PC-9 (cell line): Measurements from ENCODE around the gene CAVIN1. TPM values are rescaled to one million over a fixed set of nuclear protein-coding genes. Genes with fewer than 3 reads are reported as not detected.
"Not testable (repeated sequence)": the region's sequence is repeated elsewhere in the genome, so short reads cannot be mapped to it uniquely, and the experiment has no call there.

ENCODE experiments used
- BruUV-seq: library from RNA; stranded (reverse); fragments of 400-500 nt; replicated peaks from 2 replicates; lab custom pipeline; 2021; lab: Mats Ljungman, UMichigan
- CTCF ChIA-PET: fragments of 300-600 bp; sonication (Branson Sonifier 250); formaldehyde crosslinking; loops from one replicate; lab custom pipeline; 2022; ENCODE audit warnings: antibody characterized with exemption; lab: Charles Lee
- POLR2A ChIA-PET: fragments of 300-600 bp; sonication (Branson Sonifier 250); formaldehyde crosslinking; loops from one replicate; lab custom pipeline; 2022; ENCODE audit warnings: antibody characterized with exemption; ENCODE audit not compliant: unreplicated experiment; lab: Charles Lee
- DNase-seq, 2 experiments: peaks; one replicate each; pipeline versions ENCODE4 v3.0.0 to v3.0.0-alpha.2; 2015 to 2022; ENCODE audit warnings: mixed read lengths in 1 of 2
- H2AFZ ChIP-seq: fragments of 200-600 bp; sonication (generic); 2 replicates; pipeline ENCODE4 v1.8.1; 2017; ENCODE audit warnings: antibody characterized with exemption
- H3F3A ChIP-seq: fragments of 200-600 bp; sonication (generic); 2 replicates; pipeline ENCODE4 v1.8.1; 2017; ENCODE audit warnings: antibody characterized with exemption, mild to moderate bottlenecking, low read depth; ENCODE audit not compliant: insufficient read depth
- H3K27ac ChIP-seq: fragments of 200-600 bp; sonication (generic); 2 replicates; pipeline ENCODE4 v1.6.1; 2016; ENCODE audit warnings: mixed run types
- H3K27me3 ChIP-seq: fragments of 200-600 bp; sonication (generic); 2 replicates; pipeline ENCODE4 v1.6.1; 2016; ENCODE audit warnings: low read depth, mixed run types; ENCODE audit not compliant: insufficient read depth
- H3K36me3 ChIP-seq: fragments of 200-600 bp; sonication (generic); 2 replicates; pipeline ENCODE4 v1.6.1; 2016; ENCODE audit warnings: low read depth, mixed run types
- H3K4me1 ChIP-seq: fragments of 200-600 bp; sonication (generic); replicated peaks from 2 replicates; pipeline ENCODE4 v1.6.1; 2016; ENCODE audit warnings: mixed run types; ENCODE audit not compliant: insufficient read depth
- H3K4me2 ChIP-seq: fragments of 200-600 bp; sonication (generic); 2 replicates; pipeline ENCODE4 v1.6.1; 2017; ENCODE audit warnings: mixed run types
- H3K4me3 ChIP-seq: fragments of 200-600 bp; sonication (generic); 2 replicates; pipeline ENCODE4 v1.6.1; 2016; ENCODE audit warnings: mixed run types
- H3K79me2 ChIP-seq: fragments of 200-600 bp; sonication (generic); 2 replicates; pipeline ENCODE4 v1.6.1; 2017; ENCODE audit warnings: low read depth, mixed run types
- H3K9me2 ChIP-seq: fragments of 200-600 bp; sonication (generic); 2 replicates; pipeline ENCODE4 v1.8.1; 2017; ENCODE audit warnings: mild to moderate bottlenecking; ENCODE audit not compliant: insufficient read depth
- H3K9me3 ChIP-seq: fragments of 200-600 bp; sonication (generic); 2 replicates; pipeline ENCODE4 v1.8.1; 2016; ENCODE audit warnings: low read depth; ENCODE audit not compliant: insufficient read depth
- H4K20me1 ChIP-seq: fragments of 200-600 bp; sonication (generic); 2 replicates; pipeline ENCODE4 v1.8.1; 2017; ENCODE audit not compliant: insufficient read depth
- EZH2 ChIP-seq: fragments of 200-600 bp; sonication (generic); IDR thresholded peaks from 2 replicates; pipeline ENCODE4 v1.8.0; 2017; ENCODE audit warnings: antibody characterized with exemption, low read depth
- intact Hi-C: fragments of 100-400 bp; cut with micrococcal nuclease; formaldehyde crosslinking; loops from one replicate; pipeline ENCODE4 v1.10.0; 2022; ENCODE audit not compliant: unreplicated experiment
- total RNA-seq: library from RNA; stranded (reverse); gene quantifications from 2 replicates; pipeline ENCODE4 v1.2.3, GENCODE V29; 2021
- TF ChIP-seq, protein P1 (sequence below): fragments of 200-600 bp; sonication (generic); conservative IDR thresholded peaks from 2 replicates; pipeline ENCODE4 v1.6.1; 2017; ENCODE audit warnings: mixed run types, antibody characterized with exemption, mild to moderate bottlenecking, moderate library complexity

Gene CAVIN1
- total RNA-seq, 1 experiment from 2014 or later = 170 TPM

DNA sequence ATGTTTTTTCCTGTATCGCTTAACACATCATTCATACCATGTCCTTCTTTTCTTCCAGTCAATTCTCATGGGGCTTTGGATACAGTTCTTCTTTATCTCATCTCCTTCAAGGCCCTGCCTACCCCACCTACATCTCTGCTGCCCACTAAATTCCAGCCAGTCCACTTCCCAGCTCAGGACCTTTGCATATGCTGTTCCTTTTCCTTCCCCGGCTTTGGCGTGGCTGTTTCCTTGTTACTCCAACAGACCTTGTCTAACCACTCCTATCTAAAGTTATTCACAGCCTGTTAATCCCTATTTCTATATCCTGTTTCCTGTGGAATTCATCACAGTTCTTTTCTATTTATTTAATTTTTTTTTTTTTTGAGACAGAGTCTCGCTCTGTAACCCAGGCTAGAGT lies 28.2 kb downstream of the CAVIN1 start:
- Histone ChIP-seq H3K27ac (no peak overlapping the region), H3K4me2 (no peak overlapping the region), H3K36me3 (no peaks in the 10 kb centered on the region), H3K27me3 (no peaks in the 10 kb centered on the region), H3K4me1 (peaks cover 27% of the 10 kb centered on the region), H3K9me2 (no peaks in the 10 kb centered on the region), H2AFZ (no peak overlapping the region), H3K9me3 (no peaks in the 10 kb centered on the region), H4K20me1 (no peaks in the 10 kb centered on the region), H3K79me2 (no peaks in the 10 kb centered on the region), H3F3A (peaks cover 37% of the 10 kb centered on the region), H3K4me3 (no peak overlapping the region)
- no peak for TF ChIP-seq EZH2
- TF ChIP-seq, protein P1, sequence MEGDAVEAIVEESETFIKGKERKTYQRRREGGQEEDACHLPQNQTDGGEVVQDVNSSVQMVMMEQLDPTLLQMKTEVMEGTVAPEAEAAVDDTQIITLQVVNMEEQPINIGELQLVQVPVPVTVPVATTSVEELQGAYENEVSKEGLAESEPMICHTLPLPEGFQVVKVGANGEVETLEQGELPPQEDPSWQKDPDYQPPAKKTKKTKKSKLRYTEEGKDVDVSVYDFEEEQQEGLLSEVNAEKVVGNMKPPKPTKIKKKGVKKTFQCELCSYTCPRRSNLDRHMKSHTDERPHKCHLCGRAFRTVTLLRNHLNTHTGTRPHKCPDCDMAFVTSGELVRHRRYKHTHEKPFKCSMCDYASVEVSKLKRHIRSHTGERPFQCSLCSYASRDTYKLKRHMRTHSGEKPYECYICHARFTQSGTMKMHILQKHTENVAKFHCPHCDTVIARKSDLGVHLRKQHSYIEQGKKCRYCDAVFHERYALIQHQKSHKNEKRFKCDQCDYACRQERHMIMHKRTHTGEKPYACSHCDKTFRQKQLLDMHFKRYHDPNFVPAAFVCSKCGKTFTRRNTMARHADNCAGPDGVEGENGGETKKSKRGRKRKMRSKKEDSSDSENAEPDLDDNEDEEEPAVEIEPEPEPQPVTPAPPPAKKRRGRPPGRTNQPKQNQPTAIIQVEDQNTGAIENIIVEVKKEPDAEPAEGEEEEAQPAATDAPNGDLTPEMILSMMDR = no peak
- no peak for DNase-seq
- BruUV-seq = no TSS peak
- CTCF ChIA-PET = no interaction called here
- POLR2A ChIA-PET = no interaction called here
- intact Hi-C loops = no loop called here

DNA sequence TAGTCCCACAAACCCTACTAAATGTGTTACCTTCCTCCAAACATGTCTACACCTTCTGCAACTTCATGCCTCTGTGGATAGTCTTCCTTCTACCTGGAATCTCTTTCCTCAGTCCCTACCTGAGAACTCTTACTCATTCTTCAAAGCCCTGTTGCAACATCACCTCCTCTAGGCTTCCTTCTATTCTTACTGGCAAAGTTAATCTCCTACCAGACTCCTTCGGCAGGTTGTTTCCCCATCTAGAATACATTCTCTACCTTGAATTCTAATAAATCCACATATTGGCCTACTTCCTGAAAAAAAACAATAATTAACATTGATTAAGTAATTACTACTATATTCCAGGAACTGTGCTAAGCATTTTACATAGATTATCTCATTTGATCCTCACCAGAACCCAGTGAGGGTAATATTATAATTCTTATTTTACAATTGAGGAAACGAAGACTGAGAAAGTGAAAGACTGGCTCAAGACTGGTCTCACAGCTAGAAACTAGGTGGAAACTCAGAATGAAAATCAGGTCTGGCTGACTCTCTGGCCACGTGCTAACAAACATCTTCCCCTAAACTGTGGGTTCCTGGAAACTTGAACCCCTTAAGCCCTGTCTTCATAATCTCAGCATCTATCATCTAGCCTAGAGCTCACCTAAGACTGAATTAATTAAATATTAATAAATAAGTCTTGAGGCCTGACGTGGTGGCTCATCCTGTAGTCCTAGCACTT lies 30.2 kb downstream of the CAVIN1 start:
- Histone ChIP-seq H3K27ac (peak overlapping the region; percentile 50), H3K9me2 (no peaks in the 10 kb centered on the region), H3K4me1 (peaks cover 19% of the 10 kb centered on the region), H3K4me3 (no peak overlapping the region), H3F3A (peaks cover 25% of the 10 kb centered on the region), H4K20me1 (no peaks in the 10 kb centered on the region), H3K4me2 (peak overlapping the region; percentile 30; the same call in 1 of the 2 replicates), H3K79me2 (peaks cover 2% of the 10 kb centered on the region; the same call in 1 of the 2 replicates), H3K36me3 (no peaks in the 10 kb centered on the region), H3K9me3 (no peaks in the 10 kb centered on the region), H3K27me3 (no peaks in the 10 kb centered on the region), H2AFZ (no peak overlapping the region)
- POLR2A ChIA-PET = no interaction called here
- TF ChIP-seq, protein P1 = no peak
- TF ChIP-seq EZH2 = no peak
- CTCF ChIA-PET = interaction anchor here (0.6 kb wide), 1 partner anchor 36 kb away, joined by 4 read pairs; no protein-coding TSS in a partner anchor
- intact Hi-C loops = no loop called here
- peak in 1 of 2 experiments; percentile 79 for DNase-seq
- no TSS peak for BruUV-seq

DNA sequence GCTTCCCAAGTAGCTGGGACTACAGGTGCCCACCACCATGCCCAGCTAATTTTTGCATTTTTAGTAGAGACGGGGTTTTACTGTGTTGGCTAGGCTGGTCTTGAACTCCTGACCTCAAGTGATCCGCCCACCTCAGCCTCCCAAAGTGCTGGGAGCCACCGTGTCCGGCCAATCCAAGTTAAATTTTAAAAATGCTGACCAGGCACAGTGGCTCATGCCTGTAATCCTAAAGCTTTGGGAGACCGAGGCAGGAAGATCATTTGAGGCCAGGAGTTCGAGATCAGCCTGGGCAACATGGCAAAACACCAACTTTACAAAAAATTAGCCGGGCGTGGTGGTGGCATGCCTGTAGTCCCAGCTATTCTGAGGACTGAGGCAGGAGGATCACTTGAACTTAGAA lies 31.6 kb downstream of the CAVIN1 start:
- H3K9me3 ChIP-seq, BruUV-seq, H3K4me3 ChIP-seq, H3K36me3 ChIP-seq, H3K4me2 ChIP-seq, DNase-seq, H3K27ac ChIP-seq, H2AFZ ChIP-seq, H3K9me2 ChIP-seq, H3K27me3 ChIP-seq, intact Hi-C loops, H4K20me1 ChIP-seq: not testable (repeated sequence)
- ChIA-PET POLR2A (interaction anchor here (0.6 kb wide), 1 partner anchor 28 kb away, joined by 7 read pairs; no protein-coding TSS in a partner anchor), CTCF (interaction anchor here (0.6 kb wide), 1 partner anchor 11 kb away, joined by 3 read pairs; no protein-coding TSS in a partner anchor)
- Histone ChIP-seq H3K79me2 (peaks cover 13% of the 10 kb centered on the region), H3K4me1 (peaks cover 26% of the 10 kb centered on the region), H3F3A (peaks cover 32% of the 10 kb centered on the region; the same call in 1 of the 2 replicates)
